HuH-7.5 (cell line): Measurements from ENCODE around the gene CAPZA2.
A peak's percentile ranks its signal among the peaks of the same experiment; 100 is the strongest.
"Not testable (repeated sequence)": the region's sequence is repeated elsewhere in the genome, so short reads cannot be mapped to it uniquely, and the experiment has no call there.

Experiments used
- DNase-seq: peaks from one replicate; pipeline ENCODE4 v3.0.0; 2011; ENCODE audit warnings: low spot score

Gene CAPZA2

GRCh38 chr7:116920359-116920758 lies 58.0 kb downstream of the CAPZA2 start:
- no peak for DNase-seq

- no peak for DNase-seq
Measured at GRCh38 chr7:116922545-116922944, 60.2 kb downstream of the CAPZA2 start.

- no peak for DNase-seq
Measured at GRCh38 chr7:116924741-116925140, 62.4 kb downstream of the CAPZA2 start.

- no peak for DNase-seq
Measured at GRCh38 chr7:116929021-116929420, 66.6 kb downstream of the CAPZA2 start.

- DNase-seq = peak; percentile 48
Measured at GRCh38 chr7:116929914-116930913, 67.8 kb downstream of the CAPZA2 start.

GRCh38 chr7:116932566-116932965 lies 70.2 kb downstream of the CAPZA2 start:
- DNase-seq = no peak

- DNase-seq = no peak
Measured at GRCh38 chr7:116933465-116933864, 71.1 kb downstream of the CAPZA2 start.

- no peak for DNase-seq
Measured at GRCh38 chr7:116934580-116934979, 72.2 kb downstream of the CAPZA2 start.

- not testable (repeated sequence) for DNase-seq
Measured at GRCh38 chr7:116936844-116937243, 74.5 kb downstream of the CAPZA2 start.

- no peak for DNase-seq
Measured at GRCh38 chr7:116938678-116939077, 76.3 kb downstream of the CAPZA2 start.

- no peak for DNase-seq
Measured at GRCh38 chr7:116940689-116941370, 78.4 kb downstream of the CAPZA2 start.

GRCh38 chr7:116942504-116942903 lies 80.1 kb downstream of the CAPZA2 start:
- DNase-seq = no peak

- DNase-seq = no peak
Measured at GRCh38 chr7:116948934-116949333, 86.5 kb downstream of the CAPZA2 start.

- no peak for DNase-seq
Measured at GRCh38 chr7:116949941-116950801, 87.8 kb downstream of the CAPZA2 start.

- no peak for DNase-seq
Measured at GRCh38 chr7:116950889-116951351, 88.5 kb downstream of the CAPZA2 start.

- no peak for DNase-seq
Measured at GRCh38 chr7:116951366-116952292, 89.2 kb downstream of the CAPZA2 start.

- DNase-seq = peak; percentile 45
Measured at GRCh38 chr7:116952635-116953371, 90.4 kb downstream of the CAPZA2 start.

- peak; percentile 42 for DNase-seq
Measured at GRCh38 chr7:116953372-116953905, 91.1 kb downstream of the CAPZA2 start, which contains the start of gene ST7. TSS of gene ST7 (plus strand) at chr7:116953501. CDS start at chr7:116953541, 40 bp downstream.
